GM10847 (cell line): ENCODE measurements around the gene ACTL9.

Experiments
- POLR2A ChIP-seq: IDR thresholded peaks from 2 replicates; pipeline ENCODE4 v1.6.1; 2011; ENCODE audit not compliant: insufficient read length; ENCODE audit errors: extremely low read depth

Gene ACTL9

DNA sequence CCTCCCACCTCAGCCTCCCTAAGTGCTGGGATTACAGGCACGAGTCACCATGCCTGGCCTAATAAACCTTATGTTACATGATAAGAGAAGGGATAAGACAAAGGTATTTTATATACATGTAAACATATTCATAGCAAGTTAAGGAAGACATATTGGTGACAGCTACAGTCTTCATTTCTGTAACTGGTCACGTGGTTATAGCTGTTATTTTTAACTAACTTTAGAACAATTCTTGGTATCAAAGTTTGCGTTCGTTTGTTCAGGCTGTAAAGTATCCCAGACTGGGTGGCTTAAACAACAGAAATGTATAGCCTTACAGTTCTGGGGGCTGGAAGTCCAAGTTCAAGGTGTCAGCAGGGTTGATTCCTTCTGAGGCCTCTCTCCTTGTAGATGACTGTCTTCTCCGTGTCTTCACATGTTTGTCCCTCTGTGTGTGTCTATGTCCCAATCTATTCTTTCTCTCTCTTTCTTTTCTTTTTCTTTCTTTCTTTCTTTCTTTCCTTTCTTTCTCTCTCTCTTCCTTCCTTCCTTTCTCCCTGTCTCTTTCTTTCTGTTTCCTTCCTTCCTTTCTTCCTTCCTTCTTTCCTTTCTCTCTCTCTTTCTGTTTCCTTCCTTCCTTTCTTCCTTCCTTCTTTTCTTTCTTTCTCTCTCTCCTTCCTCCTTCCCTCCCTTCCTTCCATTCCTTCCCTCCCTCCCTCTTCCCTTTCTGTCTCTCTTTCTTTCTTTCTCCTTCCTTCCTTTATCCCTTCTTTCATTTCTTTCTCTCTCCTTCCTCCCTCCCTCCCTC lies 7.6 kb downstream of the ACTL9 start:
- no peak for TF ChIP-seq POLR2A

DNA sequence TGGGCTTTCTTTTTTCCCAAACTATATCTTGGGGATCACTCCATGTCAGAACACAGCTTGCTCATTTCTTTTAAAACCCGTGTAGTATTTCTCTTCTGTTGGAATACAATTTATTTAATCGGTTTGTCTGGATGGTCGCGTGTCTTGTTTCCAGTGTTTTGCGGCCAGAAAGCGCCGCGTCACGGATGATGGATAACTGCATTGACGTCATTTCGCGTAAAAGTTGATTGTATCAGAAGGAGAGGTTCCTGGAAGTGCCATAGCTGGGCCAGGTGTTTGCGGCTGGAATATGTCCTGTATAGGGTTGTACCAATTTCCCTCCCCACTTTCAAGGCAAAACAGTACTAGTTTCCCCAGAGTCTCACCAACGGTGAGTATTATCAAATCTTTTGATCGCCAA lies 9.7 kb downstream of the ACTL9 start:
- TF ChIP-seq POLR2A: no peak

DNA sequence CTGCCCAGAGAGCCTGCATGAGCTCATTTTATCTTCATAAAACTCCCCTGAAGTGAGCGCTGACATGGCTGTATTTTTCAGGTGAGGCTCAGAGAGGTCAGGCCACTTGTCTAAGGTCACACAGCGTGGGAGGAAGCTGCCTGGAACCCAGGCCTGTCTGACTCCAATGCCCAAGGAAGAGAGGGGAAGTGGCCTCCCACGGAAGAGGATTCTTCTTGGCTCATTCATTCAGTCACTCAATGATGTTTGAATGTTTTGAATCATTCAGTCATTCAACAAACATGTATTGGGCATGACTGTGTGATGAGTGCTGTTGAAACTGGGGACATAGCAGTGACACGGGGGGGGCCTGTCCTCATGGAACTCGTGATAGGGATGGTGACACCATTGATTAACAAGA lies 12.0 kb downstream of the ACTL9 start:
- no peak for TF ChIP-seq POLR2A

DNA sequence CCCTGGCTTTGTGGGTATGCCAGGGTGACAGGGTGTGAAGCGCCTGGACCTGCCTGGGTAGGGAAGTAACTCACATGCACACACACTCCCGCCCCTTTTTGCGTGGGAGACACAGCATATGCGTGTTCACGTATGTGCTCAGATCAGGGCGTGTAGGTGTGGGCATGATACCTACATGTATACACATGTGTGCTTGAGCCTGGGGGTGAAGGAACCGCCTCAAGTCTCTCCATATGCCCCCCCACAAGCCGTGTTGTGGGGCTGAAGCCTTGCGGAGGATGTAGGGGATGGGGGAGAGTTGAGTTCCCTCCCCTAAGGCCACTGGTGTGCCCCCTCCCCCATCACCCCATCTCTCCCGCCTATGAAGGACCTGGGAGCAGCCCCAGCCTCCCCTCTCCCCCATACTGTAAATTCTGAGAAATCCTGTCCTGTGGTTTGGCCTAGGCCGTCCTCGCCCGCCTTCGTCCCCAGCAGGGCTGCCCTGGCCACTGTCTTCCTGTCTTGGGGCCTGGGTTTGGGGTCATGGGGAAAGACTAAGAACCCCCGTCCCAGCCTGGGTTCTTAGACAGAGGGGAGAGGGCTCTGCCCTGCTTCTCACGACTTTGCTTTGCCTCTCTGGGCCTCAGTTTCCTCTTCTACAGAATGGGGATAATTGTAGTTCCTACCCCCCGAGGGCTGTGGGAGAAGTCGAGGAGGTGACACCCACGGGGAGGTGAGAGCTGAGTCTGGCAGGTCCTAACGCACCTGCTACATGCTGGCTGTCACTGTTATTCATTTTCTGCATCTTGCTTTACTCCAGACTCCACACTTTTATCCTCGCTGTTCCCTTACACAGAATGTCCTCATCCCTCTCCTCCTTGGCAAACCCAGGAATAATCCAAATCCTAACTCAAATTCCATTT lies 14.3 kb downstream of the ACTL9 start:
- TF ChIP-seq POLR2A: no peak

DNA sequence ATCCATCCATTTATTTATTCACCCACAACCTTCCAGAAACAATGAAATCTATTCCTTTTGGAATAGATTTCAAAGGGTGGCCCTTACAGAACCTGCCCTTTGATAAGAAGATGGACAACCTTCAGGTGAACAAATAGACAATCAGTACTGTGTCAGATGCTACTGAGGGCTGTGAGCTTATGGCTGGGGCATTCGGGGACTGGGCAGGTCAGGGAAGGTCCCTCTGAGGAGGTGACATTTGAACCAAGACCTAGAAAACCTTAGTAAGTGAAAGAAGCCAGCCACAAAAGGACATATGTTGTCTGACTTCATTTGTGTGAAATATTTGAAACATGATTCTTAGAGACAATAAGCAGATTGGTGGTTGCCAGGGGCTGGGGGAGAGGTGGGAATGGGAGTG lies 15.7 kb downstream of the ACTL9 start:
- TF ChIP-seq POLR2A: no peak

DNA sequence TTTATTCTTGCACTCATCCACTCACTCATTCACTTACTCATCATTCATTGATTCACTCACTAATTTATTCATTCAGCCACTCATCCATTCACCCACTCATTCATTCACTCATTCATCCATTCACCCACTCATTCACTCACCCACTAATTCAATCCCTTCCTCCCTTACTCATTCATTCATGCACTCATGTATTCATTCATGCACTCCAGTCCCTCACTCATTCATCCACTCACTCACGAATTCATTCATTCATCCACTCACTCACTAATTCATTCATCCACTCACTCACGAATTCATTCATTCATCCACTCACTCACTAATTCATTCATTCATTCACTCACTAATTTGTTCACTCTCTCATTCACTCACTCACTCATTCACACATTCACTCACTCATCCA lies 16.1 kb downstream of the ACTL9 start:
- TF ChIP-seq POLR2A: no peak

DNA sequence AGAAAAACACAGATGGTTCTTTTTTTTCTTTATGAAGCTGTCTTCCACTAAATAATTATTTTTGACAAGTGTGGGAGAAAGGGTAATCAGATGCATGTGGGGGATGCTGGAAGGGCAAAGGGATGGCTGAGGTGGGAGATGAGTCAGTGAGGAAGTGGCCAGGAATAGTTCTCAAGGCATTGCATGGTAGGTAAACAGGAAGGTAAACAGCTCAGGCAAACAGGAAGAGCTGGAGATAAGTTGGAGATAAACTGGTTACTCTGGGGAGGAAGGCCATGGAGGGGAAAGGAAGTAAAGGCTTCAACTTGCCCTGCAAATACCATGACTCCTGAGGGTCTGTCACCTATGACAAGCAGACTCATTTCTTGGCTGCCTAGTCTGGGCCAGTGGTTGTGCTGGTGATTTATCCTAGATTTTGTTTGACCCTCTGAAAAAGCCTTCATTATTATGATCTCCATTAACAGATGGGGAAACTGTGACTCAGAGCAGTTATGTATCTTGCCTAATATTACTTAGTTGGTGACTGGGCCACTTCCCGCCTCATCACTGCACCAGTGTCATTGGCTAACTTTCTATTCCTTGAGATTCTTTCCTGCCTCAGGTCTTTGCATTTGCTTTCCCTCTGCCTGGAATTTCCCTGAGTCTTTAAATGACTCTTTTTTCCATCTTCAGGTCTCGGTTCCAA lies 17.1 kb downstream of the ACTL9 start:
- TF ChIP-seq POLR2A: no peak

DNA sequence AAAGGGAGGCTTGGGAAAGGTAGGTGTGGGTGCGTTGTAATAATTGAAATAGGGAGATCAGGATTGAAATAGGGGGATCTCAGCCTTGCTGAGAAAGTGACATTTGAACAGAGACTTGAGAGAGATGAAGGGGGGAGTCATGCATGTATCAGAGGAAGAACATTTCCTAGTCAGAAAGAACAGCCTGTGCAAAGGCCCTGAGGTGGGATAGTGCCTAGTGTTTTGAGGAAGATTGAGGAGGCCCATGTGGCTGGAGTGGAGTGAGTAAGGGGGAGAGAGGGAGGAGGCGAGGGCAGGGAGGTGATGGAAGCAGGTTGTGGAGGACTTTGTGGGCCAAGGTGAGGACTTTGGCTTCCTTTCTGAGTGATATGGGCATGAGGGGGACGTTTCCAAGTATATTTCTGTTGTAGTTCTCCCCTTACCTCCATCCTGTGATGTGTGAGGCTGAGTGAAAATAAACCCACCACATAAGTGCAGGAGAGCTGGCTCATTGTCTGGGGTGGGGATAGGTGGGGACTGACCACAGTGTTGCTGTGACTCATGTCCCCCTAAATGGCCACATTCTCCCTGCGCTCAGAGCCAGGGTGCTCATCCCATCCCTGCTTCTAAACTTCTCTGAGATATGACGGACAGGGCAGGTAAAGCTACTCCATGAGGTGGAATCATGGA lies 17.8 kb downstream of the ACTL9 start:
- no peak for TF ChIP-seq POLR2A

DNA sequence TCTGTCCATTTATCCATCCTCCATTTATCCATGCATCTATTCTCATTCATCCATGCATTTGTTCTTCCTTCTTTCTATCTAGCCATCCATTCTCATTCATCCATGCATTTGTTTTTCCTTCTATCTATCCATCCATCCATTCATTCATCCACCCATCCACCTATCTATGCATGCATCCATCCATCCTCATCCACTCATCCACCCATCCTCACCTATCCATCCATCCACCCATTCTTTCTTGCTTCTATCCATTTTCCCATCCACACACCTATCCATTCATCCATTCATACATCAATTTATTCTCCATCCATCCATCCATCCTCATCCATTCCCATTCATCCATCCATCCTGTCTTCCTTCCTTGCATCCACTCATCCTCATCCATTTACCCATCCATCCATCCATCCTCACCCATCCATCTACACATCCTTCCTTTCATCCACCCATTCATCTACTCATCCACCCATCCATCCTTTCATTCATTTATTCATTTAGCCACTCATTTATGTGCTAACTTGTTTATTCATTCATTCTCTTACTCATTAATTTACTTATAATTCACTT lies 20.3 kb downstream of the ACTL9 start:
- TF ChIP-seq POLR2A: no peak

DNA sequence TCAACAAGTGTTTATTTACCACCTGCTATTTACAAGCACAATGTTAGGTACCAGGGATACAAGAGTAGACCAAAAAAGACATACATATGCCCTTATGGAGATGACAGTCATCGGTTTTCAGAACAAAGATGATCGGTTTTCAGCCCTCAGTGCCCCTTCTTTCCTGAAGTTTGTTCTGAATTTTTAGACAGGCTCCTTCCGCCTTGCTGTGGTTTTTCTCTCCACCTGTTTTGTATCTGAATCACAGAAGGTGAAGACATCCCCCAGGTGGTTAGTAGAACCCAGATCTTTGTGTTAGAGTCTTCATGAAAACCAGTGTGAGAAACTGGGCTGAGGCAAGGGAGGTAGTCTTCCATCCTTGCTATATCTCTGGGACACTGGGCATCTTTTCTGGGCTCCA lies 23.5 kb downstream of the ACTL9 start:
- TF ChIP-seq POLR2A: no peak

DNA sequence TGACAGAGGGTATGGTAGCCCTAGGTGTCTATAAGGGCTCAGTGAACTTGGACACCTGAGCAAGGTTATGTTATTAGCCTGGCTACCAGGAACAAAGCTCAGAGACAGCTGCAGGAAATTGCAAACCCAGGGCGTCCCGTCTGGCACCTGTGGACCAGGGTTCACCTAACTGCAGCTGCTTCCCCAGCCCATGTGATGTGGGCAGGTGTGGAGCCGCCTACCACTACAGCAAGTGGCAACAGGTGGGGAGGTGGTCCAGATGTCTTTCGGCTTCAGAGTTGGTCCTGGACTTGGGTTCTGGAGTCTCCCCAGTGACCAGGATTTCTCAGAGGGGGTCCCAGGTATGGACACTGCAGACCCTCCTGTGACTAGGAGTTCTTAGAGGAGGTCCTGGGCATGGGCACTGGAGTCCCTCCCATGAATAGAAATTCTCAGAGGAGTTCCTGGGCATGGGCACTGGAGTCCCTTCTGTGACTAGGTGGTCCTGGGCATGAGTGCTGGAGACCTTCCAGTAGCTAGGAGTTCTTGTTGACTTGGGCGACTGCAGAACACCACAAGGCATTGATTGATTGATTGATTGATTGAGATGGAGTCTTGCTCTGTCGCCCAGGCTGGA lies 25.2 kb downstream of the ACTL9 start:
- TF ChIP-seq POLR2A: no peak

DNA sequence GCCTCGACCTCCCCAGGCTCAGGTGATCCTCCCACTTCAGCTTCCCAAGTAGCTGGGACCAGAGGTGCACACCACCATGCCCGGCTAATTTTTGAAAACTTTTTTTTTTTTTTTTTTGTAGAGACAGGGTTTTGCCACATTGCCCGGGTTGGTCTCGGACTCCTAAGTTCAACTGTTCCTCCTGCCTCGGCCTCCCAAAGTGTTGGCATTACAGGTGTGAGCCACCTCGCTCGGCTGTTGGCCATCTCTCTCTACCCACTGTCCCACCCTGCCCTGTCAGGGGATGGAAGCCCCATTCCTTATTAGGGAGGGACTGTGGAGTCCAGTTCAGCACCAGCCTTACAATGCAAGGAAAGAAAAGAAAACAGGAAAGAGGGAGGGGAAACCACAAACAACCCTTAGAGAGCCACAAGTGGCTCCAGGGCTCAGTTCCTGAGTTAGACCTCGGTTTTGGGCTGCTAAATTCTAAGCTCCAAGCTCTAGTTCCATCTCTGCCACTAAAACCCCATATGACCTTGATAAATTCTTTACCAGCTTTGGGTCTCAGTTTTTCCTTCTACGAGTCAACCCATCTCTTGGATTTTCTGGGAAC lies 31.7 kb downstream of the ACTL9 start:
- TF ChIP-seq POLR2A: no peak

DNA sequence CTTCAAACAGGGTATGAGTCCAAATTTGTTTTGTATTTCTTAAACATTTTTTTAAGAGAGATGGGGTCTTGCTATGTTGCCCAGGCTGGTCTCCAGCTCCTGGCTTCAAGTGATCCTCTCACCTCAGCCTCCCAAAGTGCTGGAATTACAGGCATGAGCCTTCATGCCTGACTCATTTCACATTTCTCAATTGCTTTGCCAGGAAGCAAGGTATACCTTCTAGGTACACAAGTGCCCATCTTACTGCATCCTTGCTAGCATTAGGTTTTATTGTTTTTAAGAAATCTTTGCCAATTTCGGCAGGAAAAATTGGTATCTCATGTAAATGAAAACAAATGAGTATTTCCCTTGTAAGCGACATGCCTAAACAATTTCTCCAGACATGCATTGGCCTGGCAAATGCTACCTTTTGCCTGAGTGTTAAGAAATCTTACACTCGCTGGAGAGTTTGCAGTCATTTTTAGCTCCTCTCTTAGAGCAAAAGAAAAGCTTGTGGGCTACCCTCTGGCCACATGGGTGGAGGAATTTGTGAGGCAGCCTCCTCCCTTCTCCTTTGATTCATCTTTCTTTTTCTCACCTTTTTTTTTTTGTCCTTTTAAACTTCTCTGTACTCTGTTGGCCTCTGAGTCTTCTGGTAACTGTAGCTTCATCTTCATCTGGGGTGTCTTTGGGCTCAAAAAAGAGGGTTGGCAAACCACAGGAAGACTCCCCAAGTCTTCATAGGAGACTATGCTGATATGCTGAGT lies 33.0 kb downstream of the ACTL9 start:
- TF ChIP-seq POLR2A: no peak
